Forelimb muscle (tissue), 1 donor: ENCODE measurements around the gene DAAM1. TPM values are rescaled to one million over a fixed set of nuclear protein-coding genes. Genes with fewer than 3 reads are reported as not detected.

Experiments
- DNase-seq: peaks from one replicate; pipeline ENCODE4 v3.0.0-alpha.2; 2013; ENCODE audit warnings: low read depth
- polyA plus RNA-seq: library from polyadenylated mRNA; unstranded; fragments of 120-200 nt; gene quantifications from one replicate; pipeline ENCODE4 v1.2.1, GENCODE V29; 2013; ENCODE audit not compliant: insufficient read length

The DAAM1 gene
- polyA plus RNA-seq, 1 donor = 34.1 TPM

DNA sequence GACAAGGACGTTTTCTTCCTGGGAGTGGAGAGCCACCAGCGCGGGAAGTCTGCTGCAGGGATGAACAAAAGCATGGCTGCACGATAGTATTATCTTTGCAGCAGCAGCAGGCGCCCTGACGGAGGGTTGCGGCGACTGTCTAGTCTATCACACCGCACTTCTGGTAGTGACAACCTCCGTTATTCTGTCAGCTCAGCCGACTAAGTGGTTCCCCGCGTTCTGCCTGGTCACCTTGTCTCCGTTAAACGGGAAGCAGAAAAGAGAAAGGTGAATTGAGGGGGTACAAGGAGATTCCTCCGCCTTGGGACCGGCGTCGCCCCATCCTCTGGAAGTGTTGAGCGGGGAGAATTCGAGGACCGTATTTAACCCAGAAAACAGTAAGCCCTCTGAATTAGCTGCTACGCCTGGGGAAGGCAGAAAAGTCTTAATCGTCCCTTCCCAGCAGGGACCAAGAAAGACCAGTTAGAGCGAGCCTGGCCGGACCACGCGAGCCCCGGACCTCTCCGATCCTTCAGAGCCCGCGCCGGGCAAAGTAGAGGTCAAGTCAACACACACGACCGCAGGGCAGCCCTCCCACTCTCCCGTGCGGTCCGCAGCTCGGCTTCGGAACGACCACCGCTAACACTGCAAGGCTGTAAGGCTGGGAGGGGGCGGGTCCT lies 536 bp upstream of the DAAM1 start:
- DNase-seq = no peak

GRCh38 chr14:59189091-59189785 lies 771 bp downstream of the DAAM1 start:
- no peak for DNase-seq

- peak; percentile 62 for DNase-seq
Observed at GRCh38 chr14:59189786-59190368, 1.4 kb downstream of the DAAM1 start.

GRCh38 chr14:59190372-59190771 lies 1.9 kb downstream of the DAAM1 start:
- DNase-seq = no peak

- DNase-seq = no peak
Observed at GRCh38 chr14:59195912-59196311, 7.4 kb downstream of the DAAM1 start.

DNA sequence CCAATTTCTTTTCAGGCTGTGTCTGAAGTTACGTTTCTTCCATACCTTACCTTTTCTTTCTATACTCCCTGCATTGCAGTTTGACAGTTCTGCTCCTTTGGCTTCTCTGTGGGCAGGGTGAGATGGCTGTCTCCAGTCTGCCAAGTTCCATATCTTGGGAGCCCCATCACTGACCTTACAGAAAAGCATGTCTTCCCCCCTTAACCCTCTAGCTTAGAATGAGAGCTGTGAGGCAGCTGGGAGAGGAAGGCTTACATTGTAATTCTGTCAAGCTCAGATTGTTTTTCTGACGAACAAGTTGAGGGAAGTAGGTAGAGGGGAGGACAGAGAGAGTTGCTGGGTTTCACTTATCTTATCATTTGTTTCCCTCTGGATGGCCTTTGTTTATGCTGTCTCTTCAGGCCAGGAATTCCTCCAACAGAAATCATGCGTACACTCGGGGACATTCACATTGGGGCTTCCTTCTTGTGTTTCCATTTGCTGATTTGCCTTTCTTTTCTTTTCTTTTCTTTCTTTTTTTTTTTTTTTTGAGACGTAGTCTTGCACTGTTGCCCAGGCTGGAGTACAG lies 9.3 kb downstream of the DAAM1 start:
- no peak for DNase-seq

GRCh38 chr14:59199205-59199604 lies 10.7 kb downstream of the DAAM1 start:
- DNase-seq = no peak

- DNase-seq = no peak
Observed at GRCh38 chr14:59199614-59200013, 11.1 kb downstream of the DAAM1 start.

- DNase-seq = no peak
Observed at GRCh38 chr14:59200195-59200594, 11.7 kb downstream of the DAAM1 start.

GRCh38 chr14:59202031-59202430 lies 13.6 kb downstream of the DAAM1 start:
- no peak for DNase-seq

GRCh38 chr14:59204305-59204704 lies 15.8 kb downstream of the DAAM1 start:
- DNase-seq = no peak

- DNase-seq = no peak
Observed at GRCh38 chr14:59206892-59207291, 18.4 kb downstream of the DAAM1 start.

DNA sequence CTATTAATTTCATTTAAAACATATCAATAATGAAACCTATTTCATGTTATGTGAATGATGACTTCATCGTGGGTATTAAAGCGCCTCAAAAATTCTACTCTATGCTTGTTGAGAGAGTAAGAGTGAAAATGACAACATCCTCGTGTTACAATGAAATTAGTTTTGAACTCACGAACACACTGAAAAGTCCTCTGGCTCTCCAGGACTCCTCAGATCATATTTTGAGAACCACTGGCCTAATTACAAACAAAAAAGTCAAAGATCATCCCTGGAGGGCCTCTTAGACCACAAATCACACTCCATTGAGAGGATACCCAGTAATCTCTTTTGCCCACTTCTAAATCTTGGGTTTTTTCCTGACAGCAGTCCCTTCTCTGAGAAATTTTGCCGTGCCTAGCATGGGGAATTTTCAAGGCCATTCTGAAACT lies 19.1 kb downstream of the DAAM1 start:
- DNase-seq = no peak

DNA sequence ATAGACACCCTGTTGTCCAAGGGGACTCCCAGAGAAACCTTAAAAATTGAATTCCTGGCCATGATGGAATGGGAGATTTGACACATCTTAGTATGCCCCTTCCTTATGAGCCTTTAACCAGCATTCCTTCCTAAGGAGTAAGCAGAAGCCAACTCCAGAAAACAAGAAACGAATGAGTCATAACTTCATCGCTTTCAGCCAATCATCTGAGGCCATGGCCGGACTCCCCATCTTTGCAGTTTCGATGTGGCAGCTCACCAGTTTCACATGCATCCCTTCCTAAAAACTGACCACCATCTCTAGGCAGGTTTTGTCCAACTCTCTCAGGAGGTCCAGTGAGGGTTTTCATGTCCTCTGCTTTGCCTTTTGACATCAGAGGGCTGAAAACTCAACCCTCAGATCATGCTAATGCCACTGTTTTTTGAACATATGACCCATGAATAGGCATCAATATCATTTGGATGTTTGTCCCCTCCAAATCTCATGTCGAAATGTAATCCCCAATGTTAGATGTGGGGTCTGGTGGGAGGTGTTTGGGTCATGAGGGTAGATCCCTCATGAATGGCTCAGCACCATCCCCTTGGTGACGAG lies 19.9 kb downstream of the DAAM1 start:
- no peak for DNase-seq

DNA sequence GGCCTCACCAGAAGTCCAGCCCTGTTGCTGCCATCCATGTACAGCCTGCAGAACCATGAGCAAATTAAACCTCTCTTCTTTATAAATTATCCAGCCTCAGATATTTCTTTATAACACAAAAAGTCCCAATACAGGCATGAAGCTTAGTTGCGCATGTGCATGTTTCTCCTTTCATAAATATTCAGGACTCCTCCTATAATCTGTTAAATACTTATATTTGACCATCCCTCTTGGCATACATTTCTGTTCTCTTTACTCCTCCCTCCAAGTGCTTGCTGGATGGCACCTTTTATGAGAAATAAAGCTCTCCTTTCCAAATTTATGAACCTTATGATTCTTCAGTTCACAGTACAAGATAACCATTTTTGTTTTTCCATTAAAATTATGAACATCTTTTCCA lies 20.5 kb downstream of the DAAM1 start:
- no peak for DNase-seq

- DNase-seq = no peak
Observed at GRCh38 chr14:59210621-59211020, 22.2 kb downstream of the DAAM1 start.

DNA sequence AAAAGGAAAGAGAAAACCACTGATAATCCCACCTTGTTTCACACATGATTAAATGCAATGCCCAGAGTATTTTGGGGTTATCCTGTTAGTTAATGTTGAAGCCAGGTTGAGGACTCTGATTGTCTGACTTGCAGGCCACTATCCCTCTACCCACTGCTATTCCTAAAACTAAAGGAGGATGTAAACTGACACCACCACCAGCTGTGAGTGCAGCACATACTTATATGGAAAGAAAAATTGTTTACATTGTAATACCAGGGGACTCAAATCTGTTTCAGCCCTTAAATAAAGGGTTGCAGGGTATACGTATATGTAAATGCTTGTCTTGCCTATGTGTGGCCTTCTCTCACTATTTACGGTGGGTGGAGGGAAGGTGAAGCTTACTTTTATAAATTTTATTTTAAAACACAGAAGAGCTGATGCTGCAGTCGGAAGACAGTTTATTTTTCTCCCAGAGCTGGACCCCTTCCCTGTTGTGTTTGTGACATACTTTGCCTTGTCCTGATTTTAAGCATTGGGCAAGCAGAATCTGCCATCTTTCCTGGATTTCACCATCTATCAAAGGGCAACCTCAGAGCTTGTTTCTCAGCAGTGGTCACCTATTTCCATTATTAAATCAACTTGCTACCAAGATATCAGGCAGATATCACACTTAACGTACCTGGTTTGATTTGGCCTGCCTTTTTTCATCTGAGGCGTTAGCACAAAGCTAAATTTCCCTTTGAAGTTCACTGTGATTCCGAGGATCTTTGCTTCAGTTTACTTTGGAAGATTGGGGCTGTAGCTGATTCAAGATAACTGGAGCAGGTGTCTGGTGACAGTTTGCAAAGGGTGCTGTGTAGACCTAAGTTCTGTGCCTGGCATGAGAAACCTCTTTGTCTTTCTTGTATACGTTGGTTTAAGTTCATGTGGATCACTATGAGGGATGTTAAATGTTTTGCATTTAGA lies 25.2 kb downstream of the DAAM1 start:
- DNase-seq = no peak

DNA sequence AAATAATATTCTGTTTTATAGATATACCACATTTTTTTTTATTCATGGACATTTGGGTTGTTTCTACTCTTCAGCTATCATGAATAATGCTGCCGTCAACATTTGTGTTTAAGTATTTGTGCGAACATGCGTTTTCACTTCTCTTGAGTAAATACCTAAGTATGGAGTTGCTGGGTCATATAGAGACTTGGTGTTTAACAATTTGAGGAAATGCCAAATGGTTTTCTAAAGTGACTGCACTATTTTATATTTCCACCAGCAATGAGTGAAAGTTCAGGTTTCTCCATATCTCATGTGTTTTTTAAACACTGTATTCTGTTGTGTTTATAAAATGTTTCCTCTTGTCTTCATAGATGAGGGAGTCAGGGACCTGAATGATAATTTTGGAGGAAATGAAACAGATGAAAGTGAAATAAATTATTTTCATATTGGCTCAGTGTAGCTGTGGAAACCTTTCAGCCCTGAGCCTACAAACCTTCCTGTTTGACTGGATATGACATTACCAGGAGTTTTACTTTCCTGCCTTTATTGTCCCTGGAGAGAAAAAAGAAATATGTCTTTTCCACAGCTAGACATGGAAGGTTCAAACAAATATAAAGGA lies 26.3 kb downstream of the DAAM1 start:
- no peak for DNase-seq

DNA sequence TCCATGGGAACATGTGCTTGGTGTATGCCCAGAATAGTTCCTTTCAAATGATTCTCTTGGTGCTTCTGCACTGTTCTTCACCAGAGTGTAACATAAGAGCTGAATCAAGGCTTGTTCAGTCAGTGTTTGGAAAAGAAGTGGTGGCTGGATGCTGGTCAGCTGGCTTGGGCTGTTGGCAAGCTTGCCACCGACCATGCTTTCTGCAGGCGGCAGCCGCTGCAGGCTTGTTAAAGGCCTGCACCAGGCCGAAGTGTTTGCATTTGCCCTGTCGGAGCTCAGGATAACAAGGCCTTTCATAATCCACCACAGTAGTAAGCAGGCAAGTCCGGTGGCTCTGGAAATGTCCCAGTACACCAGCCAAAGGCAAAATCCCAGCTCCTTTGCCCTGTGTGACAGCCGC lies 26.9 kb downstream of the DAAM1 start:
- no peak for DNase-seq

- DNase-seq = no peak
Observed at GRCh38 chr14:59215757-59216156, 27.3 kb downstream of the DAAM1 start.

DNA sequence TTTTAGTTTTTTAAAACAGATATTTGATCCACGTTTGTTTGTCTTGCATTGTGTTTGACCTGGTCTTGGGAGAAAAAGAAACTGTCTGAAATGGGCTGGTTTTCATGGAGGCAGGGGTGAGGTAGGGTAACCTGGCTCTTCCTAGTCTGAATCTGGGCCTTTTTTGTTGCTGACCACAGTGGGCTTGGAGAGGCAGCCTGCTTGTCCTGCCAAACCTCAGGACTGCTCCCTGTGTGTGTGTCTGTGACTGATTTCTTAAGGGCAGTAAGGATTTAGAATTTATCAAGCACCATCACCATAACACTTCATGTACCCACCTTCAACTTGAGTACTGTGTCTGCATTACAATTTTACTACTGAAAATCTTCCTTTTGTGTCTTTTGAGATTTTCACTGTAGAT lies 28.5 kb downstream of the DAAM1 start:
- no peak for DNase-seq
